HG03469 (cell line): ENCODE results near the gene FAM180B.
A peak's percentile ranks its signal among the peaks of the same experiment; 100 is the strongest.
"Not testable (repeated sequence)": the region's sequence is repeated elsewhere in the genome, so short reads cannot be mapped to it uniquely, and the experiment has no call there.

ENCODE experiments used
- ATAC-seq: cut with Tn5 transposase; IDR thresholded peaks from one replicate; pipeline ENCODE4 v1.9.1; 2021; ENCODE audit warnings: mild to moderate bottlenecking, moderate library complexity, moderate number of reproducible peaks; ENCODE audit not compliant: unreplicated experiment

FAM180B gene

GRCh38 chr11:47586098-47586855 is at the start of gene FAM180B:
TSS of gene FAM180B (plus strand) at chr11:47586678. CDS start at chr11:47586769, 91 bp downstream.
- no peak for ATAC-seq

GRCh38 chr11:47536915-47537314 is 49.6 kb upstream of the FAM180B start:
- ATAC-seq = no peak

- ATAC-seq = no peak
These were observed 47.5 kb upstream of the FAM180B start for GRCh38 chr11:47538741-47539565.

- no peak for ATAC-seq
These were observed 46.8 kb upstream of the FAM180B start for GRCh38 chr11:47539681-47540039.

- no peak for ATAC-seq
These were observed 45.4 kb upstream of the FAM180B start for GRCh38 chr11:47541070-47541469.

- ATAC-seq = no peak
These were observed 41.2 kb upstream of the FAM180B start for GRCh38 chr11:47545298-47545697.

GRCh38 chr11:47546274-47546673 is 40.2 kb upstream of the FAM180B start:
- not testable (repeated sequence) for ATAC-seq

- no peak for ATAC-seq
These were observed 36.0 kb upstream of the FAM180B start for GRCh38 chr11:47550288-47551047.

- ATAC-seq = no peak
These were observed 35.4 kb upstream of the FAM180B start for GRCh38 chr11:47551086-47551485.

- ATAC-seq = no peak
These were observed 34.4 kb upstream of the FAM180B start for GRCh38 chr11:47552056-47552565.

- ATAC-seq = peak; percentile 79
These were observed 33.7 kb upstream of the FAM180B start, which contains the start of gene CELF1 for GRCh38 chr11:47552566-47553405. TSS of gene CELF1 (minus strand) at chr11:47553132. CDS start at chr11:47499523, 53,609 bp downstream.

GRCh38 chr11:47553406-47553743 is 33.1 kb upstream of the FAM180B start:
- no peak for ATAC-seq

- ATAC-seq = not testable (repeated sequence)
These were observed 29.5 kb upstream of the FAM180B start for GRCh38 chr11:47557004-47557403.

- ATAC-seq = no peak
These were observed 27.8 kb upstream of the FAM180B start for GRCh38 chr11:47558695-47559094.

- ATAC-seq = no peak
These were observed 26.1 kb upstream of the FAM180B start for GRCh38 chr11:47560426-47560825.

- ATAC-seq = not testable (repeated sequence)
These were observed 24.1 kb upstream of the FAM180B start for GRCh38 chr11:47562393-47562792.

GRCh38 chr11:47564366-47564765 is 22.1 kb upstream of the FAM180B start:
- not testable (repeated sequence) for ATAC-seq

GRCh38 chr11:47564933-47565339 is 21.5 kb upstream of the FAM180B start:
- ATAC-seq = no peak

- ATAC-seq = peak; percentile 77
These were observed 20.9 kb upstream of the FAM180B start, which contains the start of gene PTPMT1 for GRCh38 chr11:47565340-47566148. TSS of gene PTPMT1 (plus strand) at chr11:47565599. CDS start at chr11:47565623, 24 bp downstream.
